C4-2B (cell line): ENCODE results near the gene ANKZF1.

Experiments
- ZFX ChIP-seq: fragments of 450-650 bp; IDR thresholded peaks from 2 replicates; pipeline ENCODE4 v1.6.1; 2017
- TF ChIP-seq, protein P1 (sequence below): fragments of 450-650 bp; conservative IDR thresholded peaks from 2 replicates; pipeline ENCODE4 v1.5.1; 2017; ENCODE audit warnings: mild to moderate bottlenecking

GRCh38 chr2:219213486-219214071 lies 16.0 kb upstream of the ANKZF1 start:
- TF ChIP-seq, protein P1, sequence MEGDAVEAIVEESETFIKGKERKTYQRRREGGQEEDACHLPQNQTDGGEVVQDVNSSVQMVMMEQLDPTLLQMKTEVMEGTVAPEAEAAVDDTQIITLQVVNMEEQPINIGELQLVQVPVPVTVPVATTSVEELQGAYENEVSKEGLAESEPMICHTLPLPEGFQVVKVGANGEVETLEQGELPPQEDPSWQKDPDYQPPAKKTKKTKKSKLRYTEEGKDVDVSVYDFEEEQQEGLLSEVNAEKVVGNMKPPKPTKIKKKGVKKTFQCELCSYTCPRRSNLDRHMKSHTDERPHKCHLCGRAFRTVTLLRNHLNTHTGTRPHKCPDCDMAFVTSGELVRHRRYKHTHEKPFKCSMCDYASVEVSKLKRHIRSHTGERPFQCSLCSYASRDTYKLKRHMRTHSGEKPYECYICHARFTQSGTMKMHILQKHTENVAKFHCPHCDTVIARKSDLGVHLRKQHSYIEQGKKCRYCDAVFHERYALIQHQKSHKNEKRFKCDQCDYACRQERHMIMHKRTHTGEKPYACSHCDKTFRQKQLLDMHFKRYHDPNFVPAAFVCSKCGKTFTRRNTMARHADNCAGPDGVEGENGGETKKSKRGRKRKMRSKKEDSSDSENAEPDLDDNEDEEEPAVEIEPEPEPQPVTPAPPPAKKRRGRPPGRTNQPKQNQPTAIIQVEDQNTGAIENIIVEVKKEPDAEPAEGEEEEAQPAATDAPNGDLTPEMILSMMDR: no peak
- no peak for TF ChIP-seq ZFX
